ENCODE results near the gene FRAT1.

- TF ChIP-seq CTCF (IDR thresholded peaks at IDR 0.05) (no peak), EZH2 (IDR thresholded peaks at IDR 0.05; ENCODE audit: borderline replicate concordance, insufficient read depth, low read depth, low read length, poor library complexity, severe bottlenecking) (no peak)
Observed at GRCh38 chr10:97311111-97311626, 7.9 kb upstream of the FRAT1 start.
